Amniotic epithelial cell (primary cell): Measurements from ENCODE around the gene ATG10.
A peak's percentile ranks its signal among the peaks of the same experiment; 100 is the strongest.

ENCODE experiments used
- DNase-seq: peaks from one replicate; pipeline ENCODE4 v3.0.0-alpha.2; 2010; ENCODE audit warnings: low read depth

The ATG10 gene

GRCh38 chr5:82276800-82277612, 305.2 kb downstream of the ATG10 start:
- no peak for DNase-seq

GRCh38 chr5:82277613-82277986, 305.8 kb downstream of the ATG10 start:
- no peak for DNase-seq

GRCh38 chr5:82277987-82278710, 306.3 kb downstream of the ATG10 start, which contains the start of gene RPS23:
Gene RPS23, minus strand, starts transcription at chr5:82278354. Its CDS starts 31 bp downstream, at chr5:82278323.
- peak; percentile 88 for DNase-seq

- DNase-seq, result no peak
Measured at GRCh38 chr5:82278711-82279370, 307.0 kb downstream of the ATG10 start.

DNA sequence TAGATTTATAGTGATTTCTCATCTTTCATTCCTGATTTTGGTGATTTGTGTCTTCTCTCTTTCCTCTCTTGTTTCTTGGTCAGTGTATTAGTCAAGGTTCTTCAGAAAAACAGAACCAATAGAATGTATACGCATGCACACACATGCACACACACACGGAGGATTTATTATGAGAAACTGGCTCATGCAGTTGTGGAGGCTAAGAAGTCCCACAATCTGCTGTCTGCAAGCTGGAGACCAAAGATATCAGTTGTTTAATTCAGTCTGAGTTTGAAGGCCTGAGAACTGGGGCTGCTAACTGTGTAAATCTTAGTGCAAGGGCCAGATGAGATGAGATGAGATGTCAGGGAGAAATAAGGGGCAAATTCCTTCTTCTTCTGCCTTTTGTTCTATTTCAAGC, 312.1 kb downstream of the ATG10 start:
- no peak for DNase-seq

DNA sequence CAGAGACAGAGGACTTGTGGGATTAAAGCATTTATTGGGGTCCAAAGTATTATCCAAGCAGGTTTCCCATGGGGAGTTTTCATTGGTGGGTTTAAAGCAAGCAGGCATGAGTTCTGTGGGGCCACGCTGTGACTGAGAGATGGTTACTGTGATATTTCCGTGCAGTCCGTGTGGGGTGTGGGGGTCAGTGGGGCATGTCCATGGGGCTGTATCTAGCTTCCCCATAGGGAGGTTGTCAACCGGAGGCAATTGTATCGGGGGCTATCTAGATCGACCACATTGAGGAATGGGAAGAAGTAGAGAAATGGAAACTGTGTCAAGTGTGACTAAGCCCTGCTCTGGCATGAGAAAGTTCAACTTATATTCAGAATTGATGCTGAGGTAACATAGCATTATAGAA, 313.4 kb downstream of the ATG10 start:
- no peak for DNase-seq

- no peak for DNase-seq
Measured at GRCh38 chr5:82287625-82288024, 315.8 kb downstream of the ATG10 start.

DNA sequence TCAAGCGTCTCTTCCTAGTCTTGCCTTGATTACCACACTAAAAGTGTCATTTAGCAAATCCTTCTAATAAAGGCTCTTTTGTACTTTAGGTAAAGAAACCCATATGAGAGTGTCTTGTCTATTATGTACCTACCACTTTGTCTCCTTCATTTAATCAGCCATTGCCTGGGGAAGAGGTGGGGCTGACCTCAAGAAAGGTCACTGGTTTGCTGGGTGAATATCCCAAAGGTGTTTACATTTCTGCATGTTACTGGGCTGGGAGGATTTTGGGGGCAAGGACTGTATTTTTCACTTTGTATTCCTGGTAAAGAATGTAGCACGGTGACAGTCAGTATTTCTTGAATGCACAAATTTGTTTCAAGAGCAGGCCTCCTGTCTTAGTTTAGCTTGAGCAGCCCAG, 318.2 kb downstream of the ATG10 start:
- DNase-seq, result no peak

DNA sequence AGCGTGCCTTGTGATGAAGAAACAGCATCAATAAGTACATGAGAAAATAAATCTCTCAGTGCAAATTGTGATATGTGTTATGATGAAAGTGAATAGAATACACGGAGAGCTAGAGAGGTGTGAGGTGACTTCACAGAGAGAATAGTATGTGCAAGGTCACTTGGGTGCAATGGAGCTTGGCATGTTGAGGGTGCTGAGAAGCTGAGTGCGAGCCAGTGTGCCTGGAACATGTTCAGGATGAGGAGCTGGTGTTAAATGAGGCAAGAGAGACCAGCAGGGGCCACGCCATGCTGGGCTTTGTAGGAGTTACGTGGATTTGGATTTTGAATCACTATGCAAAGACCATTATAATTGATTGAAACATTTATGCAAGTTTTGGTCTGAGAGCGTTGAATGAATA, 319.1 kb downstream of the ATG10 start:
- DNase-seq, result no peak

- no peak for DNase-seq
Measured at GRCh38 chr5:82291420-82291819, 319.6 kb downstream of the ATG10 start.

DNA sequence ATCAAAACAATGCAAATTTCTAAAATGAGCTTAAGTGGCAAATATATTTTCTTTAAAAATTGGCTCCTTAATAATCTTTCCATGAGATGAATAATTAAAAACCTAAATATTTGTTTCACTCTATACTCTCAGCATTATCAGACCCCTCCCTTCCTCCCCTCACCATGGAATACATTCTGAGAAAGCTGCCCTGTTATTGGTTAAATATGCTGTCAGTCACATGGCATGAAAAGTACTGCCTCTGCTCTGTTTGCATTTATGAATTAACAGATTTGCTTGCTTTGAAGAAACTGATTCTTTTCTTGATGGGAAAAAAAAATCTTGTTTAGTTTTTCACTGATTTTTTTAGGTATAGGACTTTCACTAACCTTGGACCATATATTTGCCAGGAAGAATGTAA, 323.3 kb downstream of the ATG10 start:
- DNase-seq, result peak; percentile 46

DNA sequence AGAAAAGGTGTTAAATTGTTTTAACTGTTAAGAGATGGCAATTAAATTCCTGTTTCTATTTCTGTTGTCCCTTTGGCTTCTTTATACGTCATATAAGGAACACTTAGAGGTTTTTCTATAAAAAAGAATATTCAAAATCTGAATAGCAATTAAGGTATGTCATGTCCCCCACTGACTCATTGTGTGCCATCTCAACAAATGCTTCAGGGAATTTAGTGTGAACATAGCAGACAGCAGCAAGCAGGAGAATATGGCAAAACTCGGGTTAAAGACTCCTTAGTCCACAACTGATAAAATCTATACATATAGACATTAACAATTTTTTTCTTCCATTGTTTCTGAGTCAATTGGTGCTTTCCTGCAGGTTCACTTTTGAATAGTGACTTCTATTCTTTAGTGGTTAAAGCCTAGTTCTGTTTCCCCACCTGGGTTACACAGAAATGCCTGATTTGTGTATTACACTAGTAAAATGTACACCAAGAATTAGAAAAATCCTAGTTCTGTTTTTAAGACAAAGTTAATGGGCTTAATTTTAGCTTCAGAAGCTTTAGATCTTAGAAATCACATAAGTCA, 324.2 kb downstream of the ATG10 start:
- no peak for DNase-seq

DNA sequence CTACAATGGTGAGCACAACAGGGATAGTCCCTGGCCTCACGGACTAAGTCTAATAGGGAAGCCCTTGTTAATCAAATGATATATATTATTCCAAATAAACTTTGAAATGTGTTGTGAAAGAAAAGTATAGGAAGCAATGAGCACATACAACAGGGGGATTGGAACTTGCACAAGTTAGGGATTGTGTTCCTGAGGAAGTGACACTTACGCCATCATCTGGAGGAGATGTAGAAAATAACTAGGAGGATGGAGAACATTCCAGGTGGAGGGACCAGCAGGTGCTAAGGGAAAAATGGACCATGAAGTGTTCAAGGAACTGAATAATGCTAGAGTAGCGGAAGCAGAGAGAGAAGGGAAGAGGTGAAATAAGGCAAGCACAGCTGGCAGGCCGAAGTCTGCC, 325.1 kb downstream of the ATG10 start:
- DNase-seq, result no peak

GRCh38 chr5:82297711-82298110, 325.9 kb downstream of the ATG10 start:
- DNase-seq, result no peak

DNA sequence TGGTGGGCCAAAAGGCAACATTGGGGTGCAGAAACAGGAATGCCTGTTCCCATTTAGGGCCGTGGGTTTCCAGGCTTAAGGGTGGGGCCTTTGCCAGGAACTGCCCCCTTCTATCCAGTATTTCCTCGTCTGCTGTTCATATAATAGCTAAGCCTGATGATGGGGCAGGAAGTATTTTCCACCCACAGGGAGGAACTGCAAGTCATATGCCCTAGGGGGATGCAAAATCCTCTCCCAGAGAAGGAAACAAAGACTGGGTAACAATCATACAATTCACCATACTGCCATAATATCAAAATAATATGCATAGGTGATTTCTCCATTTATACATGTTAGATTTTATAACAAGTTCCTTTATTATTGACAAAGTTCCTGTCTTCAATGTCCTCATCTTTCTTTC, 326.8 kb downstream of the ATG10 start:
- no peak for DNase-seq

GRCh38 chr5:82301190-82301589, 329.4 kb downstream of the ATG10 start:
- DNase-seq, result no peak
